Right atrium auricular region (tissue), 2 donors: Measurements from ENCODE around the gene SGCD. TPM values are rescaled to one million over a fixed set of nuclear protein-coding genes. Genes with fewer than 3 reads are reported as not detected.

ENCODE experiments used
- DNase-seq: peaks from one replicate; pipeline ENCODE4 v3.0.0-alpha.2; 2019; ENCODE audit warnings: low spot score
- H3K27ac ChIP-seq, 2 donors: fragments of 200-600 bp; sonication (generic); 1 replicate in 1 of 2; 2 replicates in 1 of 2; pipeline ENCODE4 v1.5.1; 2016 to 2019
- H3K27me3 ChIP-seq, 2 donors: fragments of 200-600 bp; sonication (generic); one replicate each; pipeline versions ENCODE4 v1.5.1 to v1.6.0; 2017 to 2019
- H3K36me3 ChIP-seq: fragments of 200-600 bp; sonication (generic); one replicate; pipeline ENCODE4 v1.5.1; 2016
- H3K4me1 ChIP-seq, 2 donors: fragments of 200-600 bp; sonication (generic); one replicate each; pipeline versions ENCODE4 v1.5.1 to v1.6.0; 2017 to 2019
- H3K4me3 ChIP-seq, 2 donors: fragments of 200-600 bp; sonication (generic); 1 replicate in 1 of 2; 2 replicates in 1 of 2; pipeline ENCODE4 v1.5.1; 2017 to 2019; ENCODE audit warnings: mild to moderate bottlenecking in 1 of 2, moderate library complexity in 1 of 2
- H3K9me3 ChIP-seq, 2 donors: fragments of 200-600 bp; sonication (generic); one replicate each; pipeline ENCODE4 v1.5.1; 2019
- CTCF ChIP-seq, 2 donors: fragments of 200-600 bp; sonication (generic); IDR thresholded peaks; one replicate each; pipeline ENCODE4 v1.5.1; 2019; ENCODE audit warnings: antibody characterized with exemption in 2 of 2
- total RNA-seq, 2 donors: library from RNA; depleted of rRNA; stranded (reverse); fragments of >200 nt; gene quantifications; one replicate each; pipeline ENCODE4 v1.1.0, GENCODE V29; 2016

The SGCD gene
- total RNA-seq, 2 donors from 2014 or later, result 56.2 to 85.1 TPM

- H3K4me1 ChIP-seq, result no peaks in the 10 kb centered on the region
- DNase-seq, result no peak
- no peak overlapping the region for H3K27ac ChIP-seq
- H3K4me3 ChIP-seq, result no peak overlapping the region
- H3K36me3 ChIP-seq, result no peaks in the 10 kb centered on the region
- TF ChIP-seq CTCF (IDR thresholded peaks at IDR 0.05), result no peak
- H3K27me3 ChIP-seq, result no peaks in the 10 kb centered on the region
- peaks cover 0 to 12% of the 10 kb centered on the region in 2 donors for H3K9me3 ChIP-seq
These were observed 196.6 kb downstream of the SGCD start for GRCh38 chr5:156523607-156524006.

- no peaks in the 10 kb centered on the region for H3K36me3 ChIP-seq
- H3K4me3 ChIP-seq, result no peak overlapping the region
- no peak for TF ChIP-seq CTCF (IDR thresholded peaks at IDR 0.05)
- no peak for DNase-seq
- peaks cover 0 to 9% of the 10 kb centered on the region in 2 donors for H3K9me3 ChIP-seq
- H3K4me1 ChIP-seq, result no peaks in the 10 kb centered on the region
- H3K27me3 ChIP-seq, result no peaks in the 10 kb centered on the region
- H3K27ac ChIP-seq, result no peak overlapping the region
These were observed 199.3 kb downstream of the SGCD start for GRCh38 chr5:156526081-156526925.

GRCh38 chr5:156527611-156528010 lies 200.6 kb downstream of the SGCD start:
- H3K27me3 ChIP-seq, result no peaks in the 10 kb centered on the region
- TF ChIP-seq CTCF (IDR thresholded peaks at IDR 0.05), result no peak
- no peaks in the 10 kb centered on the region for H3K36me3 ChIP-seq
- H3K9me3 ChIP-seq, result no peaks in the 10 kb centered on the region
- H3K4me1 ChIP-seq, result no peaks in the 10 kb centered on the region
- no peak overlapping the region for H3K27ac ChIP-seq
- no peak for DNase-seq
- no peak overlapping the region for H3K4me3 ChIP-seq

GRCh38 chr5:156528673-156529072 lies 201.7 kb downstream of the SGCD start:
- Histone ChIP-seq H3K27ac (no peak overlapping the region), H3K9me3 (no peaks in the 10 kb centered on the region), H3K36me3 (no peaks in the 10 kb centered on the region), H3K4me3 (no peak overlapping the region), H3K4me1 (no peaks in the 10 kb centered on the region), H3K27me3 (no peaks in the 10 kb centered on the region)
- DNase-seq, result no peak
- no peak for TF ChIP-seq CTCF (IDR thresholded peaks at IDR 0.05)

- no peak overlapping the region for H3K4me3 ChIP-seq
- H3K27me3 ChIP-seq, result no peaks in the 10 kb centered on the region
- DNase-seq, result no peak
- H3K36me3 ChIP-seq, result no peaks in the 10 kb centered on the region
- no peaks in the 10 kb centered on the region for H3K4me1 ChIP-seq
- no peaks in the 10 kb centered on the region for H3K9me3 ChIP-seq
- no peak for TF ChIP-seq CTCF (IDR thresholded peaks at IDR 0.05)
- H3K27ac ChIP-seq, result no peak overlapping the region
These were observed 202.9 kb downstream of the SGCD start for GRCh38 chr5:156529892-156530291.

GRCh38 chr5:156531199-156531598 lies 204.2 kb downstream of the SGCD start:
- no peaks in the 10 kb centered on the region for H3K27me3 ChIP-seq
- no peaks in the 10 kb centered on the region for H3K36me3 ChIP-seq
- TF ChIP-seq CTCF (IDR thresholded peaks at IDR 0.05), result no peak
- H3K4me1 ChIP-seq, result no peaks in the 10 kb centered on the region
- no peak overlapping the region for H3K4me3 ChIP-seq
- no peak overlapping the region for H3K27ac ChIP-seq
- H3K9me3 ChIP-seq, result no peaks in the 10 kb centered on the region
- DNase-seq, result no peak
